ENCODE measurements around the gene STOX2.

The STOX2 gene

GRCh38 chr4:183872531-183872930, 32.6 kb upstream of the STOX2 start:
- Histone ChIP-seq H3K4me2 (ENCODE audit: low read length) (no peak overlapping the region), H3K4me3 (ENCODE audit: low read length) (no peak overlapping the region), H3K36me3 (ENCODE audit: insufficient read depth, low read length) (no peaks in the 10 kb centered on the region), H3K9ac (ENCODE audit: low read depth, low read length) (no peak overlapping the region), H3K27me3 (ENCODE audit: control insufficient read depth, insufficient read depth, low read length) (no peaks in the 10 kb centered on the region), H3K4me1 (ENCODE audit: control insufficient read depth, insufficient read depth, low read length) (peaks cover 6% of the 10 kb centered on the region), H3K9me3 (replicated peaks; ENCODE audit: low read length) (no peaks in the 10 kb centered on the region)

- Histone ChIP-seq H3K4me1 (ENCODE audit: control insufficient read depth, insufficient read depth, low read length) (peaks cover 6% of the 10 kb centered on the region), H3K4me3 (ENCODE audit: low read length) (no peak overlapping the region), H3K9me3 (replicated peaks; ENCODE audit: low read length) (no peaks in the 10 kb centered on the region), H3K4me2 (ENCODE audit: low read length) (no peak overlapping the region), H3K27me3 (ENCODE audit: control insufficient read depth, insufficient read depth, low read length) (no peaks in the 10 kb centered on the region), H3K9ac (ENCODE audit: low read depth, low read length) (no peak overlapping the region), H3K36me3 (ENCODE audit: insufficient read depth, low read length) (no peaks in the 10 kb centered on the region)
Observed at GRCh38 chr4:183873409-183874185, 31.5 kb upstream of the STOX2 start.

- peaks cover 6% of the 10 kb centered on the region for H3K4me1 ChIP-seq (ENCODE audit: control insufficient read depth, insufficient read depth, low read length)
- no peak overlapping the region for H3K4me3 ChIP-seq (ENCODE audit: low read length)
- no peak overlapping the region for H3K9ac ChIP-seq (ENCODE audit: low read depth, low read length)
- H3K36me3 ChIP-seq (ENCODE audit: insufficient read depth, low read length), result no peaks in the 10 kb centered on the region
- H3K27me3 ChIP-seq (ENCODE audit: control insufficient read depth, insufficient read depth, low read length), result no peaks in the 10 kb centered on the region
- H3K9me3 ChIP-seq (replicated peaks; ENCODE audit: low read length), result no peaks in the 10 kb centered on the region
- H3K4me2 ChIP-seq (ENCODE audit: low read length), result no peak overlapping the region
Observed at GRCh38 chr4:183875251-183875825, 29.8 kb upstream of the STOX2 start.

GRCh38 chr4:183876268-183876934, 28.7 kb upstream of the STOX2 start:
- peak overlapping the region; percentile 66 for H3K4me3 ChIP-seq (ENCODE audit: low read length)
- peak overlapping the region; percentile 24 for H3K9ac ChIP-seq (ENCODE audit: low read depth, low read length)
- H3K9me3 ChIP-seq (replicated peaks; ENCODE audit: low read length), result no peaks in the 10 kb centered on the region
- peak overlapping the region; percentile 89 for H3K4me2 ChIP-seq (ENCODE audit: low read length)
- H3K4me1 ChIP-seq (ENCODE audit: control insufficient read depth, insufficient read depth, low read length), result peaks cover 6% of the 10 kb centered on the region
- peaks cover 3% of the 10 kb centered on the region for H3K27me3 ChIP-seq (ENCODE audit: control insufficient read depth, insufficient read depth, low read length)
- no peaks in the 10 kb centered on the region for H3K36me3 ChIP-seq (ENCODE audit: insufficient read depth, low read length)

GRCh38 chr4:183878251-183878970, 26.7 kb upstream of the STOX2 start:
- peaks cover 8% of the 10 kb centered on the region for H3K27me3 ChIP-seq (ENCODE audit: control insufficient read depth, insufficient read depth, low read length)
- H3K4me1 ChIP-seq (ENCODE audit: control insufficient read depth, insufficient read depth, low read length), result peaks cover 6% of the 10 kb centered on the region
- H3K4me2 ChIP-seq (ENCODE audit: low read length), result no peak overlapping the region
- no peaks in the 10 kb centered on the region for H3K36me3 ChIP-seq (ENCODE audit: insufficient read depth, low read length)
- H3K4me3 ChIP-seq (ENCODE audit: low read length), result no peak overlapping the region
- no peaks in the 10 kb centered on the region for H3K9me3 ChIP-seq (replicated peaks; ENCODE audit: low read length)
- H3K9ac ChIP-seq (ENCODE audit: low read depth, low read length), result no peak overlapping the region

- no peak overlapping the region for H3K4me3 ChIP-seq (ENCODE audit: low read length)
- H3K9me3 ChIP-seq (replicated peaks; ENCODE audit: low read length), result no peaks in the 10 kb centered on the region
- no peaks in the 10 kb centered on the region for H3K36me3 ChIP-seq (ENCODE audit: insufficient read depth, low read length)
- no peak overlapping the region for H3K9ac ChIP-seq (ENCODE audit: low read depth, low read length)
- peaks cover 11% of the 10 kb centered on the region for H3K27me3 ChIP-seq (ENCODE audit: control insufficient read depth, insufficient read depth, low read length)
- no peak overlapping the region for H3K4me2 ChIP-seq (ENCODE audit: low read length)
- H3K4me1 ChIP-seq (ENCODE audit: control insufficient read depth, insufficient read depth, low read length), result no peaks in the 10 kb centered on the region
Observed at GRCh38 chr4:183885205-183885720, 19.8 kb upstream of the STOX2 start.

GRCh38 chr4:183887351-183887750, 17.8 kb upstream of the STOX2 start:
- Histone ChIP-seq H3K4me1 (ENCODE audit: control insufficient read depth, insufficient read depth, low read length) (no peaks in the 10 kb centered on the region), H3K9ac (ENCODE audit: low read depth, low read length) (no peak overlapping the region), H3K4me3 (ENCODE audit: low read length) (no peak overlapping the region), H3K9me3 (replicated peaks; ENCODE audit: low read length) (no peaks in the 10 kb centered on the region), H3K4me2 (ENCODE audit: low read length) (no peak overlapping the region), H3K27me3 (ENCODE audit: control insufficient read depth, insufficient read depth, low read length) (peaks cover 4% of the 10 kb centered on the region), H3K36me3 (ENCODE audit: insufficient read depth, low read length) (no peaks in the 10 kb centered on the region)

- Histone ChIP-seq H3K4me1 (ENCODE audit: control insufficient read depth, insufficient read depth, low read length) (no peaks in the 10 kb centered on the region), H3K9me3 (replicated peaks; ENCODE audit: low read length) (no peaks in the 10 kb centered on the region), H3K9ac (ENCODE audit: low read depth, low read length) (no peak overlapping the region), H3K4me2 (ENCODE audit: low read length) (no peak overlapping the region), H3K36me3 (ENCODE audit: insufficient read depth, low read length) (no peaks in the 10 kb centered on the region), H3K27me3 (ENCODE audit: control insufficient read depth, insufficient read depth, low read length) (peaks cover 3% of the 10 kb centered on the region), H3K4me3 (ENCODE audit: low read length) (no peak overlapping the region)
Observed at GRCh38 chr4:183888564-183888963, 16.5 kb upstream of the STOX2 start.

- H3K9me3 ChIP-seq (replicated peaks; ENCODE audit: low read length), result no peaks in the 10 kb centered on the region
- no peak overlapping the region for H3K4me3 ChIP-seq (ENCODE audit: low read length)
- no peaks in the 10 kb centered on the region for H3K4me1 ChIP-seq (ENCODE audit: control insufficient read depth, insufficient read depth, low read length)
- H3K4me2 ChIP-seq (ENCODE audit: low read length), result no peak overlapping the region
- peaks cover 3% of the 10 kb centered on the region for H3K27me3 ChIP-seq (ENCODE audit: control insufficient read depth, insufficient read depth, low read length)
- no peaks in the 10 kb centered on the region for H3K36me3 ChIP-seq (ENCODE audit: insufficient read depth, low read length)
- no peak overlapping the region for H3K9ac ChIP-seq (ENCODE audit: low read depth, low read length)
Observed at GRCh38 chr4:183889190-183889589, 15.9 kb upstream of the STOX2 start.

GRCh38 chr4:183897193-183897592, 7.9 kb upstream of the STOX2 start:
- no peaks in the 10 kb centered on the region for H3K36me3 ChIP-seq (ENCODE audit: insufficient read depth, low read length)
- H3K9me3 ChIP-seq (replicated peaks; ENCODE audit: low read length), result no peaks in the 10 kb centered on the region
- no peak overlapping the region for H3K9ac ChIP-seq (ENCODE audit: low read depth, low read length)
- no peak overlapping the region for H3K4me2 ChIP-seq (ENCODE audit: low read length)
- H3K4me1 ChIP-seq (ENCODE audit: control insufficient read depth, insufficient read depth, low read length), result no peaks in the 10 kb centered on the region
- peaks cover 5% of the 10 kb centered on the region for H3K27me3 ChIP-seq (ENCODE audit: control insufficient read depth, insufficient read depth, low read length)
- H3K4me3 ChIP-seq (ENCODE audit: low read length), result no peak overlapping the region

GRCh38 chr4:183898456-183898855, 6.7 kb upstream of the STOX2 start:
- Histone ChIP-seq H3K36me3 (ENCODE audit: insufficient read depth, low read length) (no peaks in the 10 kb centered on the region), H3K27me3 (ENCODE audit: control insufficient read depth, insufficient read depth, low read length) (peaks cover 13% of the 10 kb centered on the region), H3K9me3 (replicated peaks; ENCODE audit: low read length) (peaks cover 2% of the 10 kb centered on the region), H3K4me2 (ENCODE audit: low read length) (no peak overlapping the region), H3K4me1 (ENCODE audit: control insufficient read depth, insufficient read depth, low read length) (no peaks in the 10 kb centered on the region), H3K9ac (ENCODE audit: low read depth, low read length) (no peak overlapping the region), H3K4me3 (ENCODE audit: low read length) (no peak overlapping the region)
